Upper lobe of right lung (tissue), 1 donor: ENCODE results near the gene CYP4V2. TPM values are rescaled to one million over a fixed set of nuclear protein-coding genes. Genes with fewer than 3 reads are reported as not detected.

Experiments used
- ATAC-seq: fragments of 200-7000 bp; cut with Tn5 transposase; one replicate; pipeline ENCODE4 v1.9.1; 2020; ENCODE audit warnings: mild to moderate bottlenecking, moderate library complexity
- DNase-seq: peaks from one replicate; pipeline ENCODE4 v3.0.0-alpha.2; 2020
- H3K27ac ChIP-seq: fragments of 200-600 bp; one replicate; pipeline ENCODE4 v1.8.0; 2022
- H3K27me3 ChIP-seq: fragments of 200-600 bp; one replicate; pipeline ENCODE4 v1.8.0; 2022; ENCODE audit warnings: mild to moderate bottlenecking
- H3K36me3 ChIP-seq: fragments of 200-600 bp; one replicate; pipeline ENCODE4 v1.8.0; 2022
- H3K4me1 ChIP-seq: fragments of 200-600 bp; one replicate; pipeline ENCODE4 v1.8.0; 2022
- H3K4me3 ChIP-seq: fragments of 200-600 bp; one replicate; pipeline ENCODE4 v1.8.0; 2022; ENCODE audit warnings: mild to moderate bottlenecking
- H3K9me3 ChIP-seq: fragments of 200-600 bp; one replicate; pipeline ENCODE4 v1.8.0; 2022
- intact Hi-C: fragments of 100-400 bp; cut with DNase I; formaldehyde crosslinking; loops from one replicate; pipeline ENCODE4 v1.11.0; 2022
- long read RNA-seq: library from polyadenylated mRNA; unstranded; transcript quantifications from one replicate; pipeline ENCODE4 v2.0.0, GENCODE V29; 2021
- total RNA-seq: library from RNA; stranded (reverse); fragmentation: NEBNext Ultra II Directional; extraction: Animal tissue kit (Norgen Biotek cat#: 25700); gene quantifications from one replicate; pipeline ENCODE4 v1.2.1, GENCODE V29; 2021
- TF ChIP-seq, protein P1 (sequence below): fragments of 200-600 bp; IDR thresholded peaks from one replicate; pipeline ENCODE4 v1.8.0; 2022; ENCODE audit warnings: antibody characterized with exemption
- donor health status: DM: no; HTN: yes; CAD: no; lungs with severe emphysema.

CYP4V2 gene
- 35.4 TPM for total RNA-seq
- long read RNA-seq, transcript CYP4V2-201 (11 exons, 2,042 nt): major isoform, 11 of 23 reads
- long read RNA-seq, partial matches to known transcripts: 6 of 23 reads
- long read RNA-seq, other reads (novel, unspliced or antisense): 6 of 23 reads

DNA sequence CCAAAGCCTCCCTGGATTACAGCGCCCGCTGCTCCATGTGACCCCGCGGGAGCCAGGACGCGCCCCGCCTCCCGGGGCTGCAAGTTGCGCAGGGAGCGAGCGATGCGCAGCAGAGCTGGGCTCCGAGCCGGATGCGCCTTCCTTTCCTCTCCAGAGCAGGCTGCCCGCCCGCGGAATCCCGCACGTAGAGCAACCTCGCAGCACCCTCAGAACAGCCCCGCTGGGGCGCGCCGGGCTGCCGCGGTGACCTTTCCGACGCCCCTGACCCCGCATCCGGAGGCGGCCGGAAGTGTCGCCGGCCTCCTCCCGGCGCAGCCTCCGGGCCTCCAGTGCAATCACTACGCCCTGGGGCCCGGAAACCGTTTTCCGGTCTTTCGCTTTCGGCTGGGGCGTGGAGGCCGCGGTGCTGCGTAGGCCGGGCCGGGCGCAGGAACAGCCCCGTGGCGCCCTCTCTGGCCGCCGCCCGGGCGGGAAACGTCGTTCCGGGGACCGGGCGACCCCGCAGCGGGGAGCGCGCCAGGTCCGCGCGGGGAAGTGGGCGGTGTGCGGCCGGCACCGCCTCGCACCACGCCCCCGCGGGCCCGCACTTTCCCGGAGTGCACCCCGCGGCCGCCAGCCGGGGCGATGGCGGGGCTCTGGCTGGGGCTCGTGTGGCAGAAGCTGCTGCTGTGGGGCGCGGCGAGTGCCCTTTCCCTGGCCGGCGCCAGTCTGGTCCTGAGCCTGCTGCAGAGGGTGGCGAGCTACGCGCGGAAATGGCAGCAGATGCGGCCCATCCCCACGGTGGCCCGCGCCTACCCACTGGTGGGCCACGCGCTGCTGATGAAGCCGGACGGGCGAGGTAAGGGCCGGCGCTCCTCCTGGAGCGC is at the start of gene CYP4V2:
CYP4V2 (plus strand) TSS at position 368 of the 866 bp plus-strand sequence; CDS start at position 625, 257 bp downstream.
- TF ChIP-seq, protein P1, sequence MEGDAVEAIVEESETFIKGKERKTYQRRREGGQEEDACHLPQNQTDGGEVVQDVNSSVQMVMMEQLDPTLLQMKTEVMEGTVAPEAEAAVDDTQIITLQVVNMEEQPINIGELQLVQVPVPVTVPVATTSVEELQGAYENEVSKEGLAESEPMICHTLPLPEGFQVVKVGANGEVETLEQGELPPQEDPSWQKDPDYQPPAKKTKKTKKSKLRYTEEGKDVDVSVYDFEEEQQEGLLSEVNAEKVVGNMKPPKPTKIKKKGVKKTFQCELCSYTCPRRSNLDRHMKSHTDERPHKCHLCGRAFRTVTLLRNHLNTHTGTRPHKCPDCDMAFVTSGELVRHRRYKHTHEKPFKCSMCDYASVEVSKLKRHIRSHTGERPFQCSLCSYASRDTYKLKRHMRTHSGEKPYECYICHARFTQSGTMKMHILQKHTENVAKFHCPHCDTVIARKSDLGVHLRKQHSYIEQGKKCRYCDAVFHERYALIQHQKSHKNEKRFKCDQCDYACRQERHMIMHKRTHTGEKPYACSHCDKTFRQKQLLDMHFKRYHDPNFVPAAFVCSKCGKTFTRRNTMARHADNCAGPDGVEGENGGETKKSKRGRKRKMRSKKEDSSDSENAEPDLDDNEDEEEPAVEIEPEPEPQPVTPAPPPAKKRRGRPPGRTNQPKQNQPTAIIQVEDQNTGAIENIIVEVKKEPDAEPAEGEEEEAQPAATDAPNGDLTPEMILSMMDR: peak; percentile 42
- peaks cover 17% of the 10 kb centered on the region for H3K4me1 ChIP-seq
- peak within 1 kb of the TSS; percentile 88 for H3K4me3 ChIP-seq
- H3K27ac ChIP-seq: peak within 1 kb of the TSS; percentile 98
- no peaks in the 10 kb centered on the region for H3K27me3 ChIP-seq
- intact Hi-C loops: no loop called here
- ATAC-seq (peak; percentile 95), DNase-seq (peak; percentile 94)
- H3K9me3 ChIP-seq: no peaks in the 10 kb centered on the region
- peaks cover 4% of the 10 kb centered on the region for H3K36me3 ChIP-seq

DNA sequence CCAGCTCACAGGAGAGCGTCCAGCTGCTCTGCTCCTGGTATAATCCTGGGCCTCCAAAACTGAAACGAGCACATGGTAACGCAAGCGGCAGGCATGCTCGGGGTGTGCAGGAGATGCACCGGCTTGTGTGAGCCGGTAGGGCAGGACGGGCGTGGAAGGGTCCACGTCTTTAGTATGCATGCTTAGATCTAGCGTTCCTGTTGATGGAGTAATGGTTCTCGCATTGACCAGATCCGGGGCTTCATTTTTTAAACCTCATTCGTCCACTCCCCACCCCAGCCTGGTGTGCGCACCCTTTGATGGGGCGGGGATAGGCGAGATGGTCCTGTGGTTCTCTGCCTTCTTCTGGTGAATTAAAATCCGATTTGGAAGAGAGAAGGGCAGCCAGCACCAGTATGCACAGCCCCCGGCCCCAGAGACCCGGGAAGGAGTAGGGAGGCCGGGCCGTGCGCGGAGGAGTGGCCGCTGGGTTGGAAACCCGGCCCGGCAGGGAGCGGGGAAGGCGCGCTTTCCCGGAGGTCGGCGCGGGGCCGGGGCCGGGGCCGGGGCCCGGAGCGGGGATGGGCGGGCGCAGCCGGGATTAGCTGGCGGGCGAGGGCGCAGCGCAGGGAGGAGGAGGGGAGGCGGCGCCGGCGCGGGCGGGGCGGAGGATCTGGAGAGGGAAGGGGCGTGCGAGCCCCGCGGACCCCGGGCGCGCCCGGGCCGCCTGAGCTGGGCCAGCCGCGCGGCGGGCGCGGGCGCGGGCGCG is 47.0 kb upstream of the CYP4V2 start:
- peak overlapping the region; percentile 59 for H3K4me3 ChIP-seq
- TF ChIP-seq, protein P1: peak; percentile 12
- DNase-seq (peak; percentile 75), ATAC-seq (peak; percentile 82)
- intact Hi-C loops: no loop called here
- no peaks in the 10 kb centered on the region for H3K36me3 ChIP-seq
- H3K27ac ChIP-seq: peak overlapping the region; percentile 72
- peaks cover 16% of the 10 kb centered on the region for H3K4me1 ChIP-seq
- H3K9me3 ChIP-seq: no peaks in the 10 kb centered on the region
- no peaks in the 10 kb centered on the region for H3K27me3 ChIP-seq

DNA sequence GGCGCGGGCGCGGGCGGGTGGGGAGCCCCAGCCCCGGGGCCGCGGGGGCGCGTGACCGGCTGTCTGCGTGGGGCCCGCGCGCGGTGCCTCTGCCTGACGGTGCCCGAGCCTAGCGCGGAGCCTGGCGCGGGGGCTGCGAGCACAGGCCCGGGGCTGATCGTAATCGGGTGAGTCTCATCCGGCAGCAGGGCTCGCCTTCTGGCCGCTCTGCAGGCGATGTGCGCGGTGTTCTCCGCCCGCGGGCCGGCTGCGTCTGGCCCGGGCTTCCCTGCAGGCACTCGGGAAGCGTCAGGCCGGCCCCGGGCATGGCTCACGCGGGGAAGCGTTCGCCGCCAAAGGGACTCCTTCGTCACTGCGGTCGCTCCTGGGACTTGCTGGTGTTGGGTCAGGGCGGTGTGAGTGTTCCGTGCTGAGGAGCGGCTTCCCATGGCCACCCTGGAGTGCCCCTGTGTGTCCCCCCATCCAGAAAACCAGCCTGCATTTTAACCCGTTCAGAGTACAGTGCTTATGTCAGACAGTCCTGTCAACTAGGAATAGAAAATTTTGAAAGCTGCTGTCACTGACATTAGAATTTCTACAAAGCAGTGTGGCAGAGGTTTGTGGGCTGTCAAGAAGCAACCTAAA is 46.3 kb upstream of the CYP4V2 start:
- ATAC-seq (peak; percentile 74), DNase-seq (peak; percentile 78)
- TF ChIP-seq, protein P1: no peak
- Histone ChIP-seq H3K4me1 (peaks cover 16% of the 10 kb centered on the region), H3K27ac (peak overlapping the region; percentile 51), H3K27me3 (no peaks in the 10 kb centered on the region), H3K4me3 (peak overlapping the region; percentile 59), H3K36me3 (no peaks in the 10 kb centered on the region), H3K9me3 (no peaks in the 10 kb centered on the region)
- intact Hi-C loops: no loop called here

DNA sequence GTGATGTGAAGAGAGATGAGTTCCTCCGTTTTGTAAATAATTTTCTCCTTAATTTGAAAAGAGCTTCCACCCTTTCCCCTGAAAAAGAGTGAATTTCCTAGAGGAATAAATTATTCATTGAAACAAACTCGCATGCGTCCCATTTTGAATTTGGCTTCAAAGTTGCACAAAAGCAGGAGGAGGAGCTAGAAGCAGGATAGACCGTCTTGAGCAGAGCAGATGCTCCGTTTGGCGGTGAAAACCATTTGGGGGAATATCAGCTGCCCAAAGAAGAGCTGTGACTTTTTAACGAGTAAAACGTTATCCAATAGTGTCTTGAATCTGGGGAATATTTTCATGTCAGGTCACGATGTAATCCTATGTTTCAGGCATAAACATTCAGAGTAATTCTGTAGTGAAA is 44.9 kb upstream of the CYP4V2 start:
- ATAC-seq (no peak), DNase-seq (no peak)
- Histone ChIP-seq H3K4me3 (no peak overlapping the region), H3K36me3 (no peaks in the 10 kb centered on the region), H3K27me3 (no peaks in the 10 kb centered on the region), H3K27ac (no peak overlapping the region), H3K4me1 (peaks cover 16% of the 10 kb centered on the region), H3K9me3 (no peaks in the 10 kb centered on the region)
- TF ChIP-seq, protein P1: no peak
- intact Hi-C loops: no loop called here

DNA sequence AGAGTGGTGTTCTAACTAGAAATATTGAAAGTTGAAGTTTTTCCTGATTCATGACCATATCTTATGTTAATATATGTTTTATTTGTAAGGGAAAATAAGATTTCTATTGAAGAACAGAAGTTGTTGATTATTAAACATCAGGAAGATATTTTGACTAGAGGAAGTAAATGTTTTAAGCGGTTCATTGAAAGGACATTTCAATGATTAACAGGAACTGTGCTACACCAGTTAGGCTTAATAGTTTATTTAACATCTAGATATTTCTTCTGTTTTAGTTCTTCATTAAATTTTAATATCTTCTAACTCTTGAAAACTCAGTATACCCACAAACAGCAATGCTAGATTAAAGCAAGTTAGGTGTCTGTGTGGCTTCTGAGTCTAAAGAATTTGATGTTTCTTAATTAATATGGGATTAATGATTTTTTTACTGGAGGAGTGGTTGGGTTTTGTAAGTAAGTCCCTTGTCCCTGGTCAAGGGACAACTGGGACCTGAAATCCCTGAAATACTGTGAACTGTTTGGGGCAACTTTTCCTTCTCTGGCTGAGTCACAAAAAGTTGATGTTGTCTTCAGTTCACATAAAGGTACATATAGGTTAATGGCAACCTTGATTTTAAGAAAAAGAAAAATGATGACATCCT is 42.9 kb upstream of the CYP4V2 start:
- DNase-seq: no peak
- H3K27me3 ChIP-seq: no peaks in the 10 kb centered on the region
- no peaks in the 10 kb centered on the region for H3K36me3 ChIP-seq
- no peak overlapping the region for H3K4me3 ChIP-seq
- peaks cover 16% of the 10 kb centered on the region for H3K4me1 ChIP-seq
- ATAC-seq: no peak
- H3K27ac ChIP-seq: no peak overlapping the region
- no peaks in the 10 kb centered on the region for H3K9me3 ChIP-seq
- TF ChIP-seq, protein P1: no peak
- intact Hi-C loops: no loop called here
